Suprapubic skin (tissue), 3 donors: ENCODE results near the gene NTRK1.

ENCODE experiments used
- CTCF ChIP-seq, 2 donors: fragments of 200-600 bp in 1 of 2; fragments of 450-650 bp in 1 of 2; sonication (generic) in 1 of 2; IDR thresholded peaks; one replicate each; pipeline ENCODE4 v1.5.1; 2016 to 2019; ENCODE audit warnings: antibody characterized with exemption in 2 of 2, mild to moderate bottlenecking in 1 of 2, moderate library complexity in 1 of 2
- POLR2A ChIP-seq, 2 donors: fragments of 450-650 bp; IDR thresholded peaks; one replicate each; pipeline ENCODE4 v1.6.1; 2017; ENCODE audit warnings: antibody characterized with exemption in 2 of 2, mild to moderate bottlenecking in 2 of 2, moderate library complexity in 2 of 2

- TF ChIP-seq POLR2A (IDR thresholded peaks at IDR 0.05) (no peak), CTCF (IDR thresholded peaks at IDR 0.05) (no peak)
Observed at GRCh38 chr1:156869455-156869854, 8.8 kb downstream of the NTRK1 start.
